Dedifferentiated amniotic fluid mesenchymal stem cell (primary cell): ENCODE results near the gene NUMA1.

ENCODE experiments used
- DNase-seq: peaks from one replicate; pipeline ENCODE4 v3.0.0-alpha.2; 2016; ENCODE audit errors: extremely low spot score

Gene NUMA1

GRCh38 chr11:71977090-71977489 lies 103.3 kb downstream of the NUMA1 start:
- no peak for DNase-seq

GRCh38 chr11:71976551-71976950 lies 103.8 kb downstream of the NUMA1 start:
- no peak for DNase-seq

GRCh38 chr11:71971680-71972079 lies 108.7 kb downstream of the NUMA1 start:
- no peak for DNase-seq

GRCh38 chr11:71964641-71965040 lies 115.7 kb downstream of the NUMA1 start:
- DNase-seq: no peak

GRCh38 chr11:71963468-71963867 lies 116.9 kb downstream of the NUMA1 start:
- DNase-seq: no peak

GRCh38 chr11:71962428-71963038 lies 117.8 kb downstream of the NUMA1 start:
- DNase-seq: peak; percentile 41

- DNase-seq: no peak
Observed at GRCh38 chr11:71955898-71956456, 124.4 kb downstream of the NUMA1 start.
